Pulmonary artery endothelial cell (primary cell): ENCODE data around the gene CCNY. TPM values are rescaled to one million over a fixed set of nuclear protein-coding genes. Genes with fewer than 3 reads are reported as not detected.

ENCODE experiments used
- DNase-seq: peaks from one replicate; pipeline ENCODE4 v3.0.0-alpha.2; 2011; ENCODE audit warnings: low read depth, low spot score
- total RNA-seq: library from RNA; depleted of rRNA; stranded (reverse); fragments of >200 nt; gene quantifications from 2 replicates; pipeline ENCODE4 v1.2.3, GENCODE V29; 2014

Gene CCNY
- total RNA-seq, 1 donor from 2014 or later: 93.8 TPM

GRCh38 chr10:35331894-35332640 lies 4.2 kb upstream of the CCNY start:
- DNase-seq: peak; percentile 33

- no peak for DNase-seq
These were observed 2.0 kb upstream of the CCNY start for GRCh38 chr10:35334297-35334696.

- DNase-seq: no peak
These were observed 901 bp upstream of the CCNY start for GRCh38 chr10:35335133-35336083.

GRCh38 chr10:35336921-35337823 lies 863 bp downstream of the CCNY start:
- no peak for DNase-seq

- DNase-seq: no peak
These were observed 3.6 kb downstream of the CCNY start for GRCh38 chr10:35339942-35340341.

- no peak for DNase-seq
These were observed 4.7 kb downstream of the CCNY start for GRCh38 chr10:35340975-35341374.

GRCh38 chr10:35341521-35341920 lies 5.2 kb downstream of the CCNY start:
- DNase-seq: no peak

- DNase-seq: no peak
These were observed 6.0 kb downstream of the CCNY start for GRCh38 chr10:35342183-35342753.

GRCh38 chr10:35343739-35344138 lies 7.4 kb downstream of the CCNY start:
- DNase-seq: no peak

GRCh38 chr10:35345383-35345742 lies 9.1 kb downstream of the CCNY start:
- no peak for DNase-seq

- no peak for DNase-seq
These were observed 9.9 kb downstream of the CCNY start for GRCh38 chr10:35346248-35346647.

- DNase-seq: no peak
These were observed 10.8 kb downstream of the CCNY start for GRCh38 chr10:35347121-35347562.

GRCh38 chr10:35347899-35348608 lies 11.7 kb downstream of the CCNY start:
- DNase-seq: no peak

- no peak for DNase-seq
These were observed 12.5 kb downstream of the CCNY start for GRCh38 chr10:35348609-35349388.

- no peak for DNase-seq
These were observed 13.1 kb downstream of the CCNY start for GRCh38 chr10:35349389-35349915.

- DNase-seq: no peak
These were observed 14.7 kb downstream of the CCNY start for GRCh38 chr10:35351021-35351420.

GRCh38 chr10:35352097-35352496 lies 15.8 kb downstream of the CCNY start:
- no peak for DNase-seq

GRCh38 chr10:35352512-35352911 lies 16.2 kb downstream of the CCNY start:
- no peak for DNase-seq

GRCh38 chr10:35353395-35353794 lies 17.1 kb downstream of the CCNY start:
- no peak for DNase-seq
